Skin epidermis (tissue), 12 donors: ENCODE data around the gene TAF1A.
A peak's percentile ranks its signal among the peaks of the same experiment; 100 is the strongest.
"Not testable (repeated sequence)": the region's sequence is repeated elsewhere in the genome, so short reads cannot be mapped to it uniquely, and the experiment has no call there.

Experiments used
- H3K27ac ChIP-seq, 21 experiments: fragments of 200-600 bp; sonication (generic) in 11 of 21; one replicate each; pipeline ENCODE4 v1.5.0; 2020; ENCODE audit warnings: mild to moderate bottlenecking in 3 of 21, inconsistent platforms in 2 of 21, moderate library complexity in 2 of 21
- H3K4me3 ChIP-seq, 7 experiments: fragments of 200-600 bp; sonication (generic) in 2 of 7; one replicate each; pipeline ENCODE4 v1.5.0; 2020; ENCODE audit warnings: inconsistent platforms in 2 of 7, mild to moderate bottlenecking in 2 of 7, moderate library complexity in 1 of 7

TAF1A gene

DNA sequence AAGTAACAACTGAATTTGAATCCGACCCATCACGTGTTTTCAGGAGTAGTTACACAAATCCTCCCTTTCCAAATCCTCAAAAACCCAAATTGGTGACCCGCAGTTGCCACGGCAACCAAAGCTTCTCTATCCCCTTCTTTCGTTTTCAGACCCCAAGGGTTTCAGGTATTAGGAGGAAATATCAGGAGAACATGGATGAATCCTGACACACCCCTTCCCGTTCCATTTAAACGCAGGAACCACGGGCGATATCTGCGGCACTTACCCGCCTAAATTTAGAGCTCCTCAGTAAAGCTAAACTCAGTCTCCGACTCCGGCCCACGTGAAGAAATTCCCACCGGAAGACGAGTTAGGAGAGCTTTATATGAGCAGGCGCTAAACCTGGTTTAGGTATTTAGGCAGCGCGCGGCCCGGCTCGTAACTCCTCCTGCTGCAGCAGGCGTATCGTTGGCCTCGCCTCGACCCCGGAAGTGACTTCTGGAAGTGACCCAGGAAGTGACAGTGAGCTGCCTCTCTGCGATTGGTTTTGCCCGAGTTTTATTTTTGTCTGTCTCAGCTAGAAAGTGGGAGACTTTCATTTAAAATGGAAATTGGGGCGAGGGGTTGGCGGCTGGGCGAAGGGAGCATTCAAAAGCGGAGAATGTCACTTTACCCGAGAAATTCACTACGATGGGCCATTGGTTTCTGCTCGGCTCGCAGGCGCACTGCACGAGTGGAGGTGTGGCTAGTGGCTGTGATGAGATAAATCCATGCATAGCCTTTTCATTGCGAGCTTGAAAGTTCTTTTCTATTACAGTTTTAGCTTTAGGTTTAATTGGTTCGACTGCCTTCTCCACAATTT lies at the start of gene TAF1A:
Gene TAF1A (minus strand): TSS at position 472 of the 841 bp plus-strand sequence.
- Histone ChIP-seq H3K27ac (peak within 1 kb of the TSS; percentile 27 to 90 (median 77)), H3K4me3 (peak within 1 kb of the TSS; percentile 38 to 69 (median 58))

DNA sequence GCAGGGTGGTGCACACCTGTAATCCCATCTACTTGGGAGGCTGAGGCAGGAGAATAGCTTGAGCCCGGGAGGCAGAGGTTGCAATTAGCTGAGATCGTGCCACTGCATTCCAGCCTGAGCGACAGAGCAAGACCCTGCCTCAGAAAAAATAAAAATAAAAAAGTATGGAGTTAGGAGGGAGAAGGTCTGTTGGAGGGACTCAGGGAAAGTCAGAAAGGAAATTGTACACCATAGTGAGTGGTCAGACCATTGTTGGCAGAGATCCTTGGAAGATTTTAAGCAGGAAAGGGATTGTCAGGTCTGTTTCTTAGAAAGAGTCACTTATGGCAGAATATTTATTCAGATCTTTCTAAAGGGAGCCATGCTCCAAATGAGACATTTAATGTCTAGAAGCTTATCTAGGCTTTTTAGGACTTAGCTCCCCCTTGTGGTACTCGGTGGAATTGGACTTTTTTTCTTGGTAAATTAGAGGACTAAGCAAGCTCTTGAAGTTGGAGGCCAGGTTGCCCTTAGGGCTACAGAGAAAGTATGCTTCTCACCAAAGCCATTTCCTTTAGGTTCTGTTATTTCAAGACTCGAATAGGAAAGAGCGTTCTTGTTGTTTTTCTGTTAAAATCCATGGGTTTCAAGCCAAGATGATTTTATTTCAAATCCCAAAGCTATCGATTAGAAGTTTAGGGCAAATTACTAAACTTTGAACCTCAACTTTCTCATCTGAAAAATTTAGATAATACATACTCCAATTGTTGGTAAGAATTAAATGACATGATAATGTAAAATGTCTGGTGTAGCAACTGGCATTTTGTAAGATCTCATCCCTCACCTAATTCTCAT lies 44.7 kb upstream of the TAF1A start:
- Histone ChIP-seq H3K27ac (peak overlapping the region in 1 of 21 experiments; percentile 11), H3K4me3 (no peak overlapping the region)

DNA sequence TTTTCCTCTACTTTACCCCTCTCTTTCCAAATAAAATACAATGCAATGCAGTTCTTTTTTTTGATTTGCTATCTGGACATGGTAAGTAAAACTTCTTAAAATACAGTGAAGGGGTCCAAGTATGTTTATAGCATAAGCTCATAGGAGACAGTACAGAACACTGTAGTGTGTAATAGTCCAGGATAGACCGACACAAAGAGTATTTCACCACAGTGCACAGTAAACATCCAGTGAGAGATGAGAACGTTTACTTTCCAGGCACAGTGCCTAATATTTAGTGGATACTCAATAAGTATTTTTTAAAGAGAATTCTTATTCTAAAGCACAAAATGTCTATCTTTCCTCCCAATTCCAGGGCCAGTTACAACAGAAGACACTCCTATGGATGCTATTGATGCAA lies 43.0 kb upstream of the TAF1A start:
- Histone ChIP-seq H3K4me3 (no peak overlapping the region), H3K27ac (no peak overlapping the region)

DNA sequence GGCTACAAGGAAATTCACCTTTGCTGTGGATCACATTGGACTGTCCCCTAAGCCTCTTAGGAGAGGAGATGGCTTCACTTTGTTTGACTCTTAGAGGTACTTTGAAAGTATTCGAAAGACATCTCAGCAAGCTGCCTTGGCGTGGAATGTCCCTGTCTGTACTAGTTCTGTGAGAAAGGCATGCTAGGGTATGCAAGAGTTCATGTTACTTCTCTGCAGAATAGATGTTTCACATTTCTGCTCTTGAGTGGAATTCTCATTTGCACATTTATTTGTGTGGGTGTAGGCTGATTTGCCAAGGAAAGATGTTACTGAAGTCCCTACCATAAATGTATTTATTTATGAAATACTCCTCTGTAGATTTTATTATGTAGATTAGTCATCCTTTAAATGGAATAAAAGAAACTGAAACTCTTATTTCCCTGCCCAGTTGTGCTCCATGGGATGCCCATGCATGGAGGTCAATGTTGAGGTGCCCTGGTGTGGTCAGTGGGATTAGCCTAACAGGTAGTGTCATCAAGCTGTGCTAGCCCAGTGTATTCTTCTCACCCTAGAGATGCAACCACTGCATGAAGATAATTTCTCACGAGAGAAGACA lies 42.0 kb upstream of the TAF1A start:
- Histone ChIP-seq H3K4me3 (no peak overlapping the region), H3K27ac (no peak overlapping the region)

DNA sequence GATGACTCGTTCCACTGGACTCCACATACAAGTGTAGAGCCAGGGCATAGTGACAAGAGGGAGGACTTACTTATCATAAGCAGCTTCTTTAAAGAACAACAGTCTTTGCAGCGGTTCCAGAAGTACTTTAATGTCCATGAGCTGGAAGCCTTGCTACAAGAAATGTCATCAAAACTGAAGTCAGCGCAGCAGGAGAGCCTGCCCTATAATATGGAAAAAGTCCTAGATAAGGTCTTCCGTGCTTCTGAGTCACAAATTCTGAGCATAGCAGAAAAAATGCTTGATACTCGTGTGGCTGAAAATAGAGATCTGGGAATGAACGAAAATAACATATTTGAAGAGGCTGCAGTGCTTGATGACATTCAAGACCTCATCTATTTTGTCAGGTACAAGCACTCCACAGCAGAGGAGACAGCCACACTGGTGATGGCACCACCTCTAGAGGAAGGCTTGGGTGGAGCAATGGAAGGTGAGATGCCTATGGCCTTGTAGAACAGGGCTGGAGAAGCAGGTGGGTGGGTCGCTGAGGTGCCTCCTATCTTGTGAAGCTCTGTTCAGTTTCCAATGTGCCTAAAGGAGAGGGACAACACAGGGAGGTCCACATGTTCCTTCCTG lies 40.3 kb upstream of the TAF1A start:
- Histone ChIP-seq H3K4me3 (no peak overlapping the region), H3K27ac (no peak overlapping the region)

DNA sequence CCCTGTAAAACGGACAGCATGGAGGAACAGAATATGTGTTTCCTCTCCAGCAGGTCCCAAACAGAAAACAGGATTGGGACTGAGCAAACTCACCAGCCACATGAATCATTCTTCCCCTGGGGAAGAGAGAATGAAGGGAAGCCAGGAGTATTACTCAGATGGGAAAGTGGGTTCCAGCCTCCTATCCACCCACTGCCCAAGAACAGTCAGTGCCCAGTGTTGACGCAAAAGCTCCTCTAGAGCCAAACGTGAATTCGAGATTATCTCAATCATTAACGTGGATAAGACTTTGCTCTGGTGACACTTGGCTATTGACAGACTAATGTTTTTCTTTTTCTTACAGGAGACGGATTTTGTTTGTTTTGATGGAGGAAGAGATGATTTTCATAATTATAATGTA lies 37.5 kb upstream of the TAF1A start:
- Histone ChIP-seq H3K27ac (no peak overlapping the region), H3K4me3 (no peak overlapping the region)

DNA sequence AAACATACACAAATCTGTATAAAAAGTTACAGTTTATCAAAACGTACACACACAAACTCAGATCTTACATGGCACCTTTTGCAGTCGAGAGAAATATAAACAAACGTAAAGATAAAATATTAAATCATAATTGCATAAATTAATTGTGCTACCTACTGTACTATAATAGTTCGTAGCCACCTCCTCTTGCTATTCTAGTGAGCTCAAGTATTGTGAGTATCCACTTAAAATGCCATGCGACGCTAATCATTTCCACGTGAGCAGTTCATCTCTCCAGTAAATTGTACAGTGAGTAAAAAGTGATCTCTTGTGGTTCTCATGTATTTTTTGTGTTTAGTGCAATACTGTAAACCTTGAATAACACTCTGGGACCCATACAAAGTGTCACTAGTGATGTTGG lies 34.5 kb upstream of the TAF1A start:
- Histone ChIP-seq H3K27ac (no peak overlapping the region), H3K4me3 (no peak overlapping the region)

DNA sequence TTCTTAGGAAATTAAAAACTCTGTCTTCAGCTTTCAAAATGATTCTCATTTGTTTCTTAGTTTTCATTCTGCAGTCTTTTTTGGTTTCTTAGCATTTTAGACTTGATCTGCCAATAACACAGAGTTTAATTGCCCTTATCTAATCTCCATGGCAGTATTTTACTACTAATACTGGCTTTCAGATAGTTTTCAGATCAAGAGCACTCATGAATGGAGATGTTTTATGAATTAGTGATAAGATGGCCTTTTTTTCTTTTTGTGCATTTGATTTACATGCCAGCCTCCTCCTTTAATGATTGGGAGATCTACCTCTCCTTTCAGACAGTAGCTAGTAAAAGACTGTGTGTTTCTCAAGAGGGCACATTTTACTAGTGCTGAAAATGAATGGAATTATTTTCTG lies 33.7 kb upstream of the TAF1A start:
- no peak overlapping the region for H3K27ac ChIP-seq
- no peak overlapping the region for H3K4me3 ChIP-seq

DNA sequence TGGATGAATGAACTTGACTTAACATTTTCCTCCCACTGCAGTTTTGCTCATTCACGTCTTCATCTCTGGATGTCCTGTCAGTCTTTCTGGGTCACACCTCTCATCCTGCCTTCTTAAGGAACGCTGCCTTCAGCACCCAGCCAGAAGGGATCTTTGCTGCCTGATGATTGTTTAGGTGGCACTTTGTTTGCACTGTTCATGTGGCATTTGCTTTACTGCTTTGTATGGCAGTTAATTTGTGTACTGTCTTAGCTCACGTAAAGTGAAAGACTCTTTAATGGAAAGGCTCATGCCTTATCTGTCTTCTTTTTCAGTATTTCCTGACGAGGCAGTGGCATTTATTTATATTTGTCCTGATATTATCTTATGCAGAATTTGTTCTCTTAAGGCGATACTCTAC lies 33.0 kb upstream of the TAF1A start:
- no peak overlapping the region for H3K27ac ChIP-seq
- no peak overlapping the region for H3K4me3 ChIP-seq

DNA sequence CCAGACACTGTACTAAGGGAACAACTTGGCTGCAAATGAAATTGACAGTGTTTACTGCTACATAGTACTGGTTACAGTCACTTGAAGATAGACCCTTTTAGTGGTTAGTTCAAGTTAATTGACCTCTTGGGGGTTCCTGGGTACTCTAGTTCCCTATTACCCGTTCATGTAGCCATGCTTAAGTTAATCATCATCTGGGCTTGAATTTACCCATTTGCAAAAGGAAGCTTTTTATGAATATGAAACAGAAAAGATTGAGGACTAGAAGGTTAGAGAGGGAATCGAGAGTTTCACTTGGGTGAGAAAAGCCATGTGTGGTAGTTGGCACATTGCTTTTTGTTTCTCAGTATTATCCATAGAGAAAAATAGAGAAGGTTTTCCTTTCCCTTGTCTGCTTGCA lies 30.8 kb upstream of the TAF1A start:
- no peak overlapping the region for H3K4me3 ChIP-seq
- H3K27ac ChIP-seq, result no peak overlapping the region

DNA sequence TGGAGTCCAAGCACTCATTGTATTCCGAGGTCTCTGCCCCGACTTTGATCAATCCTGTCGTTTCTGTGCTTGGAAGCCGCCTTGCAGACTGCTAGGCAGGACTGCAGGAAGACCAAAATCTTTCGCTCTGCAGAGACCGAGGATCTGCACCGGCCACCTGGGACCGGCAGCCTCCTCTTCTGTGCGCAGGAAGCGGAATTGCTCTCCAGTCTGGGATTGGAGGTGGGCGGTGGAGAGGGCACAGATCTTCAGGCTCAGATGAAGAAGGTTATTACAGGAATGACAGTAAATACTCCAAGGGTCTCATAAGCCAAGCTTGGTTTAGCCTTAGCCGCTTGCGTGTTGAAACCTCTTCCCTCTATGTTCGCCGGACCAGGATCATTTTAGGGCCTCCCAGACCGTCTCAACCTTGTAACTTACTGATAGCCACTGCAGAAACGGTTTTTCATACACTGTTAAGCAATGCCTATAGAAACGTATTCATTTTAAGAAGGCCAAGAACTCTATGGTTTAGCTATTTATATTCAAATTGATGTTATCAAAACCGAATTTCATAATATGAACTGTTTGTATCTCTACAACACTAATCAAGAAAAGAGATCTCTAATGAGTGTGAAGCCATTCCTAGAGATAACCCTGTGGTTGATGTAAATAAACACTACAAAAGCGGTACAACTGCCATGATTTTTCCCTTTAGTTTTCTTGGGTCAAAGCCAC lies 29.3 kb upstream of the TAF1A start:
- H3K27ac ChIP-seq, result peak overlapping the region in 12 of 21 experiments; percentile 78 to 95 (median 90)

DNA sequence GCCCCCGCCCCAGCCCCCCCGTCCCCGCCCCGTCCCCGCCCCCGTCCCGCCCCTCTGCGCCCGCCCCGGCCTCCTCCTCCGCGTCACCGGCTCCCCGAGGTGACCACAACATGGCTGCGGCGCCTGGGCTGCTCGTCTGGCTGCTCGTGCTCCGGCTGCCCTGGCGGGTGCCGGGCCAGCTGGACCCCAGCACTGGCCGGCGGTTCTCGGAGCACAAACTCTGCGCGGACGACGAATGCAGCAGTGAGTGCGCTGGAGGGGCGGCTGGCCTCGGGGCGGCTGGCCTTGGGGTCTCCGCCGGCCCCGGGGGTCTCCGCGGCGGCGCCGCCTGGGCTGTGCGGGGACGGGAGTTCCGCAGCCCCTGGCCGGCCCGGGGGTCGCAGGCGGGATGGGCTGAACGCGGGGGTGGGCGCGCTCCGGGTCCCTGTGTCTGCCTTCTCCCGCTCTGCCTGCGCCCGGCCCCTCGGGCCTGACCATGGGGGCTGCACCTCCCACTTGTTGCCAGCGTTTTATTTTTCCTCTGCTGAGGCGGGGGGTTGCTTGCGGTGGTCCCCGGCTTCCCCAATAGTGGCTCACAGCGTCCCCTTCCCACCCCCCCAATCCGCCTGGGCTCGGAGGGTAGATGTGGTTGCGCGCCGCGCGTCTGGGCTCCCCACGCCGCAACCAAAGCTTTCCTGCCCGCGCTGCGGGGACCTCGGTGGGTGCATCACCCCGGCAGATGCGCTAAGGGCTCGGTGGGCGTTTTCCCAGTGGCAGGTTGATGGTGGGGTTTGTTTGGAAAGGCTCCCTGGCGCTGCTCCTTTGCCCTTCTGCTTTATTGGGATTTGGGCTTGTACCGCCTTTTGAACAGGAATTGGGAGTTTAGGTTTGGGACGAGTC lies 28.5 kb upstream of the TAF1A start, which contains the start of gene MIA3:
Gene MIA3 (plus strand): TSS at position 97 of the 879 bp plus-strand sequence. CDS start 14 bp downstream, at position 111.
- Histone ChIP-seq H3K27ac (peak within 1 kb of the TSS; percentile 44 to 95 (median 86)), H3K4me3 (peak within 1 kb of the TSS; percentile 92 to 99 (median 97))

More for the DNA sequence above, 29.3 kb upstream of the TAF1A start:
- H3K4me3 ChIP-seq, result peak overlapping the region; percentile 92 to 99 (median 97)

DNA sequence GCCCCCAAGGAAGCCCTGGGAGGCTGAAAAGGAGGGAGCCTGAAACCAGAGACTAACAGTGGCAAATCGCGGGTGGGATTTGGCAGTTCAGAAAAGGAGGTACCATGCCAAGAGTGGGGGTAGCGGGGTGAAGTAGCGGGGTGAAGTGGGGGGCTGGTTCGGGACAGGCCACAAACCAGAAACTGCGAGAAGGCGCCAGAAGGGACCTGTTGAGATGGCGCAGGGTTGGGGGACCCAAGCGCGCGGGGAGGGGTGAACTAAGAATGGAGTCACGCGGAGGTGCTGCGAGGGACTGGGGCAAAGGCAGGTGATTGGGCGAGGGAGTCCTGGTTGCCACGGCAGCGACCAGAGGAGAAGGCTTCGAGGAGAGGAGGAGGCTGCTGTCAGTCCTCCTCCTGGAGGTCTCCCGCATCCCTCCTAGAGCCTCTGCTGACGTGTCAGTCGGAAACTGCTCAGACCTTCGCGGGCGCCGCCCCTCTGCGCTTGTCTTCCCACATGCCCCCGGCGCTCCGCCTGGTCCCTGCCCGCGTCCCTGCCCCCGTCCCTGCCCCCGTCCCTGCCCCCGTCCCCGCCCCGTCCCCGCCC lies 27.7 kb upstream of the TAF1A start:
- Histone ChIP-seq H3K4me3 (peak overlapping the region; percentile 46 to 99 (median 97)), H3K27ac (peak overlapping the region in 20 of 21 experiments; percentile 4 to 88 (median 62))

DNA sequence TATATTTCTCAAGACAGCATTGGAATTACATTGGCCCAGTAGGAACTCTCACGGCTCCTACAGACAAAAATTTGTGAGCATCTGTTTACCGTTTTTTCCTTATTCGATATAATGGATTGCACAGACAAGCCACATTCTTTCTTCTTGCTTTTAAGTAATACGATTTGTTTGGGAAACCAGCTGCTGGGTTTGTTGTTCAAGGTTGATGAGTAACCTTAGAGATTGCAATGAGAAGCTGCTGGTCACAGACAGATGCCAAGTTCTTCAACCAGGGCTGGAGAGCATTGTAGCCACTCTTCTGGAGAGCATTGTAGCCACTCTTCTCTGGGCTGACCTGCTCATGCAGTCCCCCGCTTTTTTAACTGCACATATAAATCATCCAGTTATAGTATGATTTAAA lies 26.8 kb upstream of the TAF1A start:
- no peak overlapping the region for H3K4me3 ChIP-seq
- H3K27ac ChIP-seq, result peak overlapping the region in 4 of 21 experiments; percentile 45 to 88 (median 69)

DNA sequence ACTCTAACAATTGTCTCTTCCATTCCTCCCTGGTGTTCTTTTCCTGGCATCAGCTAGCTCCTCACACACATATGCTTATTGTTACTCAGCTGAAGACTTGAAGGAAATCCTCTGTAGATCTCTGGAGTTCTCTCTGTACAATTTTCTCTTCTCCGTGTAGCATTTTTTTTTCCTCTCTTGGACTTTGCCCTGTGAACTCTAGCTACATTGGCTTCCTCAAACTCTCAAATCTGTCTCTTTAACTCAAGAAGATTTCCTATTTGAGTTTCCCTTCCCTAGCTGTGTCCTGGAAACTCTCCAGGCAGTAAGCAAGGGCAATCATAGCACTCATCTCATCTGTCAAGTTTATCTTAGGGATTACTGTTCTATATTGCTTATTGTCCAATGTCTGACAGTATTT lies 23.9 kb upstream of the TAF1A start:
- no peak overlapping the region for H3K4me3 ChIP-seq
- no peak overlapping the region for H3K27ac ChIP-seq

DNA sequence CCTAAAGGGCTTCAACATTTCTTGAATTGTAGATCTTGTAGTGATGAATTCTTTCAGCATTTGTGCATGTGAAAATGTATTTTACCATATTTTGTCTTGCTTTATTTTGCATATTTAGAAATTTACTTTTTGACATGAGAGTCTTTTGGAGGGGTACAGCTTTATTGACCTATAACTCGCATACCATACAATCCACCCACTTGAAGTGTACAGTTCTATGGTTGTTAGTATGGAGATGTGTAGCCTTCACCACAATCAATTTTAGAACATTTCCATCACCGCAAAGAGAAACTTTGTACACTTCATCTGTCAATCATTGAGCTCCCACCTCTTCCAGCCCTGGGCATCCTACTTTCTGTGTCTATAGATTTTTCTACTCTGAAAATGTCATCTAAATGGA lies 21.0 kb upstream of the TAF1A start:
- H3K27ac ChIP-seq, result no peak overlapping the region
- H3K4me3 ChIP-seq, result no peak overlapping the region

DNA sequence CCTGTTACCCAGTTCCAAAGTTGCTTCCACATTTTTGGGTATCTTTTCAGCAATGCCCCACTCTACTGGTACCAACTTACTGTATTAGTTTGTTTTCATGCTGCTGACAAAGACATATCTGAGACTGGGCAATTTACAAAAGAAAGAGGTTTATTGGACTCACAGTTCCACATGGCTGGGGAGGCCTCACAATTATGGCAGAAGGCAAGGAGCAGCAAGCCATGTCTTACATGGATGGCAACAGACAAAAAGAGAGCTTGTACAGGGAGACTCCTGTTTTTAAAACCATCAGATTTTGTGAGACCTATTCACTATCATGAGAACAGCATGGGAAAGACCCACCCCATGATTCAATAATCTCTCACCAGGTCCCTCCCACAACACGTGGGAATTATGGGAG lies 19.4 kb upstream of the TAF1A start:
- H3K4me3 ChIP-seq, H3K27ac ChIP-seq: not testable (repeated sequence)

DNA sequence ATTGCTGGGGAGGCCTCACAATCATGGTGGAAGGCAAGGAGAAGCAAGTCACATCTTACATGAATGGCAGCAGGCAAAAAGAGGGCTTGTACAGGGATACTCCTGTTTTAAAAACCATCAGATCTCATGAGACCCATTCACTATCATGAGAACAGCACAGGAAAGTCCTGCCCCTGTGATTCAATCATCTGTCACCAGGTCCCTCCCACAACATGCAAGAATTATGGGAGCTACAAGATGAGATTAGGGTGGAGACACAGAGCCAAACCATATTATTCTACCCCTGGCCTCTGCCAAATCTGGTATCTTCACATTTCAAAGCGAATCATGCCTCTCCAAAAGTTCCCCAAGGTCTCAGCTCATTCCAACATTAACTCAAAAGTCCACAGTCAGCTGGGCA lies 17.0 kb upstream of the TAF1A start:
- no peak overlapping the region for H3K4me3 ChIP-seq

More for the DNA sequence above, 17.0 kb upstream of the TAF1A start:
- no peak overlapping the region for H3K27ac ChIP-seq
